ENCODE data around the gene FOXO6.

GRCh38 chr1:41327383-41327999 is 33.7 kb upstream of the FOXO6 start:
- no peak for TF ChIP-seq PML (IDR thresholded peaks at IDR 0.05; ENCODE audit: low read length)
- no peak for TF ChIP-seq EZH2 (IDR thresholded peaks at IDR 0.05; ENCODE audit: borderline replicate concordance, control insufficient read depth, low read depth, low read length)
- TF ChIP-seq ESRRA (IDR thresholded peaks at IDR 0.05; ENCODE audit: low read length): no peak
